GM21717 (cell line): ENCODE results near the gene ALPL.
"Not testable (repeated sequence)": the region's sequence is repeated elsewhere in the genome, so short reads cannot be mapped to it uniquely, and the experiment has no call there.

Experiments used
- ATAC-seq: cut with Tn5 transposase; IDR thresholded peaks from one replicate; pipeline ENCODE4 v1.9.1; 2021; ENCODE audit warnings: mild to moderate bottlenecking, moderate library complexity; ENCODE audit not compliant: unreplicated experiment

Gene ALPL

GRCh38 chr1:21553116-21553926, 44.1 kb downstream of the ALPL start:
- ATAC-seq = no peak

- ATAC-seq = no peak
Measured at GRCh38 chr1:21559788-21560567, 50.8 kb downstream of the ALPL start.

- ATAC-seq = no peak
Measured at GRCh38 chr1:21560916-21561638, 51.9 kb downstream of the ALPL start.

GRCh38 chr1:21562896-21563295, 53.7 kb downstream of the ALPL start:
- ATAC-seq = no peak

GRCh38 chr1:21563971-21564370, 54.7 kb downstream of the ALPL start:
- no peak for ATAC-seq

- ATAC-seq = no peak
Measured at GRCh38 chr1:21564521-21565095, 55.4 kb downstream of the ALPL start.

- ATAC-seq = no peak
Measured at GRCh38 chr1:21565285-21565684, 56.1 kb downstream of the ALPL start.

- not testable (repeated sequence) for ATAC-seq
Measured at GRCh38 chr1:21566361-21566760, 57.1 kb downstream of the ALPL start.

GRCh38 chr1:21567241-21568005, 58.2 kb downstream of the ALPL start:
- ATAC-seq = no peak

- no peak for ATAC-seq
Measured at GRCh38 chr1:21568006-21568746, 59.0 kb downstream of the ALPL start.

- ATAC-seq = no peak
Measured at GRCh38 chr1:21568809-21569385, 59.7 kb downstream of the ALPL start.

GRCh38 chr1:21569820-21570527, 60.8 kb downstream of the ALPL start:
- no peak for ATAC-seq

- no peak for ATAC-seq
Measured at GRCh38 chr1:21570528-21570875, 61.3 kb downstream of the ALPL start.

GRCh38 chr1:21570885-21571284, 61.7 kb downstream of the ALPL start:
- ATAC-seq = no peak

GRCh38 chr1:21572221-21572620, 63.0 kb downstream of the ALPL start:
- ATAC-seq = no peak

GRCh38 chr1:21572735-21573277, 63.6 kb downstream of the ALPL start:
- ATAC-seq = no peak

GRCh38 chr1:21573475-21573874, 64.3 kb downstream of the ALPL start:
- ATAC-seq = no peak

GRCh38 chr1:21573971-21574465, 64.8 kb downstream of the ALPL start:
- ATAC-seq = no peak
